Peyer's patch (tissue), 4 donors: ENCODE data around the gene BRI3.

Source experiments
- CTCF ChIP-seq, 6 experiments: fragments of 450-650 bp in 4 of 6; fragments of 200-600 bp in 2 of 6; sonication (generic) in 1 of 6; IDR thresholded peaks; one replicate each; pipeline ENCODE4 v1.5.1; 2017 to 2019; ENCODE audit warnings: antibody characterized with exemption in 6 of 6, mild to moderate bottlenecking in 3 of 6, moderate library complexity in 1 of 6
- POLR2A ChIP-seq, 2 donors: fragments of 450-650 bp; IDR thresholded peaks; one replicate each; pipeline ENCODE4 v1.5.1; 2017; ENCODE audit warnings: antibody characterized with exemption in 2 of 2, mild to moderate bottlenecking in 2 of 2, moderate library complexity in 2 of 2

DNA sequence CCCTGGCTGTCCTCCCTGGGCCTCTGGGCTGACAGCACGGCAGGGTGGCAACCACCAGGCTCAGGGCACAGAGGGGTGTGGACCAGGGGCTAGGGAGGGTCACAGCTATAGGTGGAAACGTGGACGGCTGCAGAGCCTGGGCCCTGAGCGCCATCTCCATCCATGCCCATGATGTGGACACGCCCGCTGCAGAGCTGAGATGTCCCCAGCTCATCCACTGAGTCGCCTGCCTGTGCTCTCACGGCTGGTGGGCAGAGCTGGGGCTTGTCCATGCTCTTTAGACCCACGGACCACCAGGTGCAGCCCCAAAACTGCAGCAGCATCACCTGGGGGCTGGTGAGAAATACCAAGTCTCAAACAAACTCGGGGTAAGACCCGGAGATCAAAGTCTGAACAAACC lies 45.6 kb upstream of the BRI3 start:
- TF ChIP-seq CTCF (IDR thresholded peaks at IDR 0.05), result no peak
- no peak for TF ChIP-seq POLR2A (IDR thresholded peaks at IDR 0.05)
